ENCODE measurements around the gene TBC1D3B.
"Not testable (repeated sequence)": the region's sequence is repeated elsewhere in the genome, so short reads cannot be mapped to it uniquely, and the experiment has no call there.

GRCh38 chr17:36194147-36194831, 17.9 kb upstream of the TBC1D3B start:
- TF ChIP-seq CTCF (IDR thresholded peaks at IDR 0.05); KDM5A (IDR thresholded peaks at IDR 0.05); BCL3 (IDR thresholded peaks at IDR 0.05); BHLHE40 (IDR thresholded peaks at IDR 0.05; ENCODE audit: low read depth, low read length); EHMT2 (IDR thresholded peaks at IDR 0.05; ENCODE audit: low read depth): not testable (repeated sequence)

All from A549 (cell line).